HepG2 (cell line): ENCODE results near the gene SERPINF2. TPM values are rescaled to one million over a fixed set of nuclear protein-coding genes. Genes with fewer than 3 reads are reported as not detected.

ENCODE experiments used
- ATAC-seq: fragments of 200-7000 bp; cut with Tn5 transposase; 3 replicates; pipeline ENCODE4 v1.9.1; 2020; ENCODE audit warnings: mild to moderate bottlenecking, moderate library complexity
- BruUV-seq: library from RNA; stranded (reverse); fragments of 400-500 nt; replicated peaks from 2 replicates; lab custom pipeline; 2021; lab: Mats Ljungman, UMichigan
- CTCF ChIA-PET: fragments of 300-600 bp; formaldehyde crosslinking; extraction: SDS; loops from one replicate; lab custom pipeline; 2021; ENCODE audit warnings: low total read pairs, inconsistent platforms, low intra/inter-chr PET ratio; lab: Yijun Ruan, JAX
- POLR2A ChIA-PET: fragments of 350-600 bp; sonication (Branson Sonifier 250); formaldehyde crosslinking; loops from one replicate; lab custom pipeline; 2020; ENCODE audit warnings: antibody characterized with exemption, inconsistent platforms; lab: Yijun Ruan, JAX
- DNase-seq: peaks from one replicate; pipeline ENCODE4 v3.0.0-alpha.2; 2015; ENCODE audit warnings: low spot score
- FAIRE-seq: peaks from 3 replicates; lab custom pipeline; 2011; peaks lifted over from hg19 to GRCh38; lab: Jason Lieb, UNC
- H2AFZ ChIP-seq: one replicate; pipeline ENCODE4 v1.6.1; 2011; ENCODE audit warnings: low read length, inconsistent platforms
- H3K27ac ChIP-seq: fragments of 300-600 bp; 3 replicates; pipeline ENCODE4 v1.8.0; 2011; ENCODE audit warnings: mixed run types, mild to moderate bottlenecking, mixed read lengths, low read length, inconsistent platforms; ENCODE audit not compliant: insufficient read depth; ENCODE audit errors: extremely low read length
- H3K27me3 ChIP-seq, 2 experiments: fragments of 200-600 bp in 1 of 2; 2 replicates in 1 of 2; 3 replicates in 1 of 2; pipeline versions ENCODE4 v1.6.0 to v1.8.0; 2011; ENCODE audit warnings: low read length in 2 of 2, mild to moderate bottlenecking in 2 of 2, moderate library complexity in 2 of 2, inconsistent platforms in 1 of 2; ENCODE audit not compliant: insufficient read depth in 2 of 2, control insufficient read depth in 1 of 2
- H3K36me3 ChIP-seq, 2 experiments: fragments of 200-600 bp in 1 of 2; replicated peaks in 1 of 2; 2 replicates in 1 of 2; 3 replicates in 1 of 2; pipeline versions ENCODE4 v1.5.1 to v1.8.0; 2011; ENCODE audit warnings: low read length in 2 of 2, inconsistent platforms in 1 of 2; ENCODE audit not compliant: insufficient read depth in 2 of 2, control insufficient read depth in 1 of 2
- H3K4me1 ChIP-seq: 2 replicates; pipeline ENCODE4 v1.5.1; 2012; ENCODE audit warnings: low read length, inconsistent platforms; ENCODE audit not compliant: insufficient read depth
- H3K4me2 ChIP-seq: 2 replicates; pipeline ENCODE4 v1.6.0; 2011; ENCODE audit warnings: low read depth, low read length, inconsistent platforms
- H3K4me3 ChIP-seq, 3 experiments: fragments of 200-600 bp in 1 of 3; sonication (generic), shearing (Covaris generic) in 1 of 3; replicated peaks in 1 of 3; 2 replicates each; pipeline ENCODE4 v1.5.1; 2011 to 2016; ENCODE audit warnings: low read length in 3 of 3, inconsistent platforms in 2 of 3, low read depth in 2 of 3, mild to moderate bottlenecking in 2 of 3, control low read depth in 1 of 3, mixed read lengths in 1 of 3; ENCODE audit not compliant: insufficient read depth in 1 of 3
- H3K79me2 ChIP-seq: one replicate; pipeline ENCODE4 v1.6.1; 2011; ENCODE audit warnings: low read length, inconsistent platforms; ENCODE audit not compliant: insufficient read depth
- H3K9ac ChIP-seq: 2 replicates; pipeline ENCODE4 v1.6.0; 2011; ENCODE audit warnings: mild to moderate bottlenecking, low read depth, low read length, inconsistent platforms; ENCODE audit not compliant: insufficient read depth
- H3K9me3 ChIP-seq: 2 replicates; pipeline ENCODE4 v1.5.1; 2012; ENCODE audit warnings: mild to moderate bottlenecking, low read length
- H4K20me1 ChIP-seq: 2 replicates; pipeline ENCODE4 v1.6.0; 2011; ENCODE audit warnings: inconsistent platforms, mild to moderate bottlenecking, low read length, moderate library complexity; ENCODE audit not compliant: insufficient read depth
- BCL6 ChIP-seq: IDR thresholded peaks from 2 replicates; pipeline ENCODE4 v1.6.1; 2016; ENCODE audit warnings: missing genetic modification reagents, missing compliant biosample characterization
- HOXA7 ChIP-seq: sonication (generic); formaldehyde crosslinking; IDR thresholded peaks from 2 replicates; pipeline ENCODE4 v1.8.1; 2022; ENCODE audit warnings: mild to moderate bottlenecking, missing genetic modification reagents, moderate library complexity
- KMT2A ChIP-seq: sonication (generic); formaldehyde crosslinking; IDR thresholded peaks from 2 replicates; pipeline ENCODE4 v1.4.0; 2020; ENCODE audit warnings: missing genetic modification reagents
- NFIB ChIP-seq: sonication (generic); formaldehyde crosslinking; IDR thresholded peaks from 2 replicates; pipeline ENCODE4 v1.9.0; 2021; ENCODE audit warnings: missing genetic modification reagents, mild to moderate bottlenecking, borderline replicate concordance
- POLR2G ChIP-seq: fragments of 200-400 bp; formaldehyde crosslinking; IDR thresholded peaks from 2 replicates; pipeline ENCODE4 v1.6.1; 2018; ENCODE audit warnings: mild to moderate bottlenecking, low read depth, low read length, moderate library complexity
- RARA ChIP-seq: IDR thresholded peaks from 2 replicates; pipeline ENCODE4 v1.6.1; 2016; ENCODE audit warnings: missing genetic modification reagents, missing compliant biosample characterization
- THAP11 ChIP-seq: IDR thresholded peaks from 2 replicates; pipeline ENCODE4 v1.6.1; 2016; ENCODE audit warnings: missing biosample characterization, missing genetic modification reagents
- TRIM24 ChIP-seq: sonication (generic); formaldehyde crosslinking; IDR thresholded peaks from 2 replicates; pipeline ENCODE4 v1.8.0; 2022; ENCODE audit warnings: mild to moderate bottlenecking, missing genetic modification reagents
- ZNF383 ChIP-seq: sonication (generic); formaldehyde crosslinking; IDR thresholded peaks from 2 replicates; pipeline ENCODE4 v1.4.0; 2020; ENCODE audit warnings: missing genetic modification reagents, mild to moderate bottlenecking, borderline replicate concordance
- ZNF446 ChIP-seq: sonication (generic); formaldehyde crosslinking; IDR thresholded peaks from 2 replicates; pipeline ENCODE4 v1.5.0; 2020; ENCODE audit warnings: mild to moderate bottlenecking, missing genetic modification reagents
- WGBS: methylation state at CpG from one replicate; pipeline ENCODE4 v1.1.6; 2017; ENCODE audit warnings: low lambda C conversion rate; 5-methylcytosine and 5-hydroxymethylcytosine counted together
- in situ Hi-C: cut with HindIII; loops from 2 replicates; pipeline ENCODE4 v1.10.0; 2017; ENCODE audit warnings: low pct_unique_long_range_greater_than_20kb; ENCODE audit not compliant: extremely low pct_ligation_motif_present
- intact Hi-C: fragments of 100-400 bp; cut with micrococcal nuclease; formaldehyde crosslinking; loops from one replicate; pipeline ENCODE4 v1.10.0; 2022; ENCODE audit not compliant: unreplicated experiment
- polyA plus RNA-seq, 8 experiments: library from polyadenylated mRNA; depleted of rRNA in 3 of 8; stranded (reverse) in 7 of 8; unstranded in 1 of 8; fragments of >200 nt; fragmentation: Illumina TruSeq in 4 of 8; extraction: Trizol in 4 of 8; gene quantifications; 2 replicates each; pipeline versions ENCODE4 v1.2.1 to v1.2.3, GENCODE V29; 2011 to 2016; ENCODE audit warnings: low read depth in 4 of 8, missing spikeins in 1 of 8, mixed read lengths in 1 of 8; ENCODE audit not compliant: insufficient read depth in 1 of 8
- total RNA-seq, 5 experiments: library from RNA; depleted of rRNA; stranded (reverse); fragments of >200 nt; fragmentation: Illumina TruSeq; extraction: Trizol; gene quantifications; 2 replicates each; pipeline ENCODE4 v1.2.3, GENCODE V29; 2016; ENCODE audit warnings: low read depth in 1 of 5
- TF ChIP-seq, protein P1 (sequence below): IDR thresholded peaks from 2 replicates; pipeline ENCODE4 v1.6.1; 2016; ENCODE audit warnings: low read depth
- TF ChIP-seq, protein P2 (sequence below): sonication (generic); formaldehyde crosslinking; IDR thresholded peaks from 2 replicates; pipeline ENCODE4 v1.4.0; 2020; ENCODE audit warnings: low read depth, mild to moderate bottlenecking, missing genetic modification reagents
- TF ChIP-seq, protein P3 (sequence below): sonication (generic); formaldehyde crosslinking; IDR thresholded peaks from 2 replicates; pipeline ENCODE4 v1.5.0; 2020; ENCODE audit warnings: mild to moderate bottlenecking, missing genetic modification reagents
- TF ChIP-seq, protein P4 (sequence below): sonication (generic); formaldehyde crosslinking; IDR thresholded peaks from 2 replicates; pipeline ENCODE4 v1.8.1; 2023; ENCODE audit warnings: mild to moderate bottlenecking, missing genetic modification reagents
- TF ChIP-seq, protein P5 (sequence below): sonication (generic); formaldehyde crosslinking; IDR thresholded peaks from 2 replicates; pipeline ENCODE4 v1.4.0; 2020; ENCODE audit warnings: missing genetic modification reagents, borderline replicate concordance

SERPINF2 gene
- total and polyA plus RNA-seq, 2 of the 13 experiments (the other 11 are each of a cell fraction or from before 2014, with no cell fraction given) = 309 to 548 TPM

DNA sequence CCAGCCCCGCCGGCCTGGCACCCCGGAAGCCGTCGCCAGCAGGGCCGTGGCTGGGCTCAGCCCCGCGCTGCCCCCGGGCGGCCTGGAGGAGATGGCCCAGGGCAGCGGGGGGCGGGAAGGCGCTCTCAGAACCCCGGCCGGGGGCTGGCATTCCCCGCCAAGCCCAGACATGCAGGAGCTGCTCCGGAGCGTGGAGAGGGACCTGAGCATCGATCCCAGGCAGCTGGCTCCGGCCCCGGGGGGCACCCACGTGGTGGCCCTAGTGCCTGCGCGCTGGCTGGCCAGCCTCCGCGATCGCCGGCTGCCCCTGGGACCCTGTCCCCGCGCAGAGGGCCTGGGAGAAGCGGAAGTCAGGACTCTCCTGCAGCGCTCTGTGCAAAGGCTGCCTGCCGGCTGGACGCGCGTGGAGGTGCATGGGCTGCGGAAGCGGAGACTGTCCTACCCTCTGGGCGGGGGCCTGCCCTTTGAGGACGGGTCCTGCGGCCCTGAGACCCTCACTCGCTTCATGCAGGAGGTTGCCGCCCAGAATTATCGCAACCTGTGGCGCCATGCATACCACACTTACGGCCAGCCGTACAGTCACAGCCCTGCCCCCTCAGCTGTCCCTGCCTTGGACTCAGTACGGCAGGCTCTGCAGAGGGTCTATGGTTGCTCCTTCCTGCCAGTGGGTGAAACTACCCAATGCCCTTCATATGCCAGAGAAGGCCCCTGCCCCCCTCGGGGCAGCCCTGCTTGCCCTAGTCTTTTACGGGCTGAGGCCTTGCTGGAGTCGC is 17.6 kb upstream of the SERPINF2 start:
- H3K9me3 ChIP-seq = no peaks in the 10 kb centered on the region
- H3K9ac ChIP-seq = peak overlapping the region; percentile 73
- H3K36me3 ChIP-seq = peaks cover 0 to 1% of the 10 kb centered on the region in 2 experiments; a peak in 2 of 5 replicates
- no peaks in the 10 kb centered on the region for H3K27me3 ChIP-seq
- in situ Hi-C loops = loop anchor here (25.0 kb wide), 1 partner anchor 312 kb away; the partner anchor contains the start of genes DPH1, OVCA2 and RTN4RL1
- peak; percentile 79 for ATAC-seq
- H3K79me2 ChIP-seq = peaks cover 23% of the 10 kb centered on the region
- no peak for DNase-seq
- ChIA-PET CTCF (no interaction called here), POLR2A (interaction anchor here (0.7 to 17.5 kb wide), 11 partner anchors 8 to 85 kb away, joined by 3 to 299 read pairs (median 6); partner anchors contain the start of genes RILP, SERPINF1 and SERPINF2)
- no peak overlapping the region for H2AFZ ChIP-seq
- H3K4me3 ChIP-seq = peak overlapping the region; percentile 62 to 78 (median 64)
- intact Hi-C loops = no loop called here
- H3K4me2 ChIP-seq = peak overlapping the region; percentile 97
- no TSS peak for BruUV-seq
- peak overlapping the region; percentile 77 for H3K27ac ChIP-seq
- no peaks in the 10 kb centered on the region for H4K20me1 ChIP-seq
- H3K4me1 ChIP-seq = peaks cover 69% of the 10 kb centered on the region
- WGBS = 40% methylated on average over 2 of the region's 51 CpGs
- no peak for FAIRE-seq
- TF ChIP-seq, protein P1, sequence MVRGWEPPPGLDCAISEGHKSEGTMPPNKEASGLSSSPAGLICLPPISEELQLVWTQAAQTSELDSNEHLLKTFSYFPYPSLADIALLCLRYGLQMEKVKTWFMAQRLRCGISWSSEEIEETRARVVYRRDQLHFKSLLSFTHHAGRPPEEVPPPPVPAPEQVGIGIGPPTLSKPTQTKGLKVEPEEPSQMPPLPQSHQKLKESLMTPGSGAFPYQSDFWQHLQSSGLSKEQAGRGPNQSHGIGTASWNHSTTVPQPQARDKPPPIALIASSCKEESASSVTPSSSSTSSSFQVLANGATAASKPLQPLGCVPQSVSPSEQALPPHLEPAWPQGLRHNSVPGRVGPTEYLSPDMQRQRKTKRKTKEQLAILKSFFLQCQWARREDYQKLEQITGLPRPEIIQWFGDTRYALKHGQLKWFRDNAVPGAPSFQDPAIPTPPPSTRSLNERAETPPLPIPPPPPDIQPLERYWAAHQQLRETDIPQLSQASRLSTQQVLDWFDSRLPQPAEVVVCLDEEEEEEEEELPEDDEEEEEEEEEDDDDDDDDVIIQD (CRISPR knock-in tag) = no peak
- TF ChIP-seq, protein P2, sequence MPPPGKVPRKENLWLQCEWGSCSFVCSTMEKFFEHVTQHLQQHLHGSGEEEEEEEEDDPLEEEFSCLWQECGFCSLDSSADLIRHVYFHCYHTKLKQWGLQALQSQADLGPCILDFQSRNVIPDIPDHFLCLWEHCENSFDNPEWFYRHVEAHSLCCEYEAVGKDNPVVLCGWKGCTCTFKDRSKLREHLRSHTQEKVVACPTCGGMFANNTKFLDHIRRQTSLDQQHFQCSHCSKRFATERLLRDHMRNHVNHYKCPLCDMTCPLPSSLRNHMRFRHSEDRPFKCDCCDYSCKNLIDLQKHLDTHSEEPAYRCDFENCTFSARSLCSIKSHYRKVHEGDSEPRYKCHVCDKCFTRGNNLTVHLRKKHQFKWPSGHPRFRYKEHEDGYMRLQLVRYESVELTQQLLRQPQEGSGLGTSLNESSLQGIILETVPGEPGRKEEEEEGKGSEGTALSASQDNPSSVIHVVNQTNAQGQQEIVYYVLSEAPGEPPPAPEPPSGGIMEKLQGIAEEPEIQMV (CRISPR knock-in tag) = no peak
- TF ChIP-seq NFIB (CRISPR knock-in tag) (no peak), TRIM24 (no peak), RARA (no peak), BCL6 (CRISPR knock-in tag) (peak; percentile 21; the same call in 1 of the 2 replicates), ZNF446 (peak; percentile 58; the same call in 1 of the 2 replicates), KMT2A (CRISPR knock-in tag) (peak; percentile 8; the same call in 1 of the 2 replicates), HOXA7 (CRISPR knock-in tag) (no peak), THAP11 (peak; percentile 22; the same call in 1 of the 2 replicates), ZNF383 (CRISPR knock-in tag) (no peak), POLR2G (0 out of 2 replicates have a peak, but pooled peaks have one; percentile 1)
- TF ChIP-seq, protein P3, sequence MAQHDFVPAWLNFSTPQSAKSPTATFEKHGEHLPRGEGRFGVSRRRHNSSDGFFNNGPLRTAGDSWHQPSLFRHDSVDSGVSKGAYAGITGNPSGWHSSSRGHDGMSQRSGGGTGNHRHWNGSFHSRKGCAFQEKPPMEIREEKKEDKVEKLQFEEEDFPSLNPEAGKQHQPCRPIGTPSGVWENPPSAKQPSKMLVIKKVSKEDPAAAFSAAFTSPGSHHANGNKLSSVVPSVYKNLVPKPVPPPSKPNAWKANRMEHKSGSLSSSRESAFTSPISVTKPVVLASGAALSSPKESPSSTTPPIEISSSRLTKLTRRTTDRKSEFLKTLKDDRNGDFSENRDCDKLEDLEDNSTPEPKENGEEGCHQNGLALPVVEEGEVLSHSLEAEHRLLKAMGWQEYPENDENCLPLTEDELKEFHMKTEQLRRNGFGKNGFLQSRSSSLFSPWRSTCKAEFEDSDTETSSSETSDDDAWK (CRISPR knock-in tag) = no peak
- TF ChIP-seq, protein P4, sequence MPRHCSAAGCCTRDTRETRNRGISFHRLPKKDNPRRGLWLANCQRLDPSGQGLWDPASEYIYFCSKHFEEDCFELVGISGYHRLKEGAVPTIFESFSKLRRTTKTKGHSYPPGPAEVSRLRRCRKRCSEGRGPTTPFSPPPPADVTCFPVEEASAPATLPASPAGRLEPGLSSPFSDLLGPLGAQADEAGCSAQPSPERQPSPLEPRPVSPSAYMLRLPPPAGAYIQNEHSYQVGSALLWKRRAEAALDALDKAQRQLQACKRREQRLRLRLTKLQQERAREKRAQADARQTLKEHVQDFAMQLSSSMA (CRISPR knock-in tag) = no peak
- TF ChIP-seq, protein P5, sequence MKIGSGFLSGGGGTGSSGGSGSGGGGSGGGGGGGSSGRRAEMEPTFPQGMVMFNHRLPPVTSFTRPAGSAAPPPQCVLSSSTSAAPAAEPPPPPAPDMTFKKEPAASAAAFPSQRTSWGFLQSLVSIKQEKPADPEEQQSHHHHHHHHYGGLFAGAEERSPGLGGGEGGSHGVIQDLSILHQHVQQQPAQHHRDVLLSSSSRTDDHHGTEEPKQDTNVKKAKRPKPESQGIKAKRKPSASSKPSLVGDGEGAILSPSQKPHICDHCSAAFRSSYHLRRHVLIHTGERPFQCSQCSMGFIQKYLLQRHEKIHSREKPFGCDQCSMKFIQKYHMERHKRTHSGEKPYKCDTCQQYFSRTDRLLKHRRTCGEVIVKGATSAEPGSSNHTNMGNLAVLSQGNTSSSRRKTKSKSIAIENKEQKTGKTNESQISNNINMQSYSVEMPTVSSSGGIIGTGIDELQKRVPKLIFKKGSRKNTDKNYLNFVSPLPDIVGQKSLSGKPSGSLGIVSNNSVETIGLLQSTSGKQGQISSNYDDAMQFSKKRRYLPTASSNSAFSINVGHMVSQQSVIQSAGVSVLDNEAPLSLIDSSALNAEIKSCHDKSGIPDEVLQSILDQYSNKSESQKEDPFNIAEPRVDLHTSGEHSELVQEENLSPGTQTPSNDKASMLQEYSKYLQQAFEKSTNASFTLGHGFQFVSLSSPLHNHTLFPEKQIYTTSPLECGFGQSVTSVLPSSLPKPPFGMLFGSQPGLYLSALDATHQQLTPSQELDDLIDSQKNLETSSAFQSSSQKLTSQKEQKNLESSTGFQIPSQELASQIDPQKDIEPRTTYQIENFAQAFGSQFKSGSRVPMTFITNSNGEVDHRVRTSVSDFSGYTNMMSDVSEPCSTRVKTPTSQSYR (CRISPR knock-in tag) = no peak
